K562 (cell line): Measurements from ENCODE around the gene NFATC2. TPM values are rescaled to one million over a fixed set of nuclear protein-coding genes. Genes with fewer than 3 reads are reported as not detected.
A peak's percentile ranks its signal among the peaks of the same experiment; 100 is the strongest.

ENCODE experiments used
- ATAC-seq: fragments of 200-7000 bp; cut with Tn5 transposase; 3 replicates; pipeline ENCODE4 v1.9.1; 2020; ENCODE audit warnings: moderate library complexity
- BruUV-seq: library from RNA; stranded (reverse); fragments of 400-500 nt; replicated peaks from 2 replicates; lab custom pipeline; 2021; lab: Mats Ljungman, UMichigan
- CTCF ChIA-PET: fragments of 300-600 bp; formaldehyde crosslinking; extraction: SDS; loops from one replicate; lab custom pipeline; 2021; ENCODE audit warnings: low intra/inter-chr PET ratio; lab: Yijun Ruan, JAX
- POLR2A ChIA-PET: fragments of 300-600, 350-650 bp; sonication (Branson Sonifier 250); formaldehyde crosslinking; extraction: SDS; loops from one replicate; lab custom pipeline; 2021; ENCODE audit warnings: antibody characterized with exemption, inconsistent platforms; lab: Yijun Ruan, JAX
- DNase-seq, 4 experiments: peaks; one replicate each; pipeline versions ENCODE4 v3.0.0 to v3.0.0-alpha.2; 2011 to 2018; ENCODE audit warnings: low spot score in 3 of 4, mixed read lengths in 3 of 4; ENCODE audit errors: extremely low read depth in 1 of 4
- FAIRE-seq: peaks from 2 replicates; lab custom pipeline; 2011; peaks lifted over from hg19 to GRCh38; lab: Jason Lieb, UNC
- H2AFZ ChIP-seq: 2 replicates; pipeline ENCODE4 v1.6.0; 2011; ENCODE audit warnings: low read depth, low read length, control low read depth, inconsistent platforms
- H3K27ac ChIP-seq: fragments of 200-600 bp; 3 replicates; pipeline ENCODE4 v1.8.0; 2011; ENCODE audit warnings: low read depth, mild to moderate bottlenecking, control low read depth, inconsistent platforms, low read length, moderate library complexity, mixed read lengths; ENCODE audit errors: extremely low read depth
- H3K27me3 ChIP-seq, 2 experiments: fragments of 300-600 bp in 1 of 2; 2 replicates in 1 of 2; 3 replicates in 1 of 2; pipeline versions ENCODE4 v1.6.0 to v1.8.0; 2011; ENCODE audit warnings: inconsistent platforms in 2 of 2, low read length in 2 of 2, mild to moderate bottlenecking in 1 of 2, mixed read lengths in 1 of 2, moderate library complexity in 1 of 2; ENCODE audit not compliant: control insufficient read depth in 2 of 2, insufficient read depth in 2 of 2
- H3K36me3 ChIP-seq: fragments of 300-600 bp; 3 replicates; pipeline ENCODE4 v1.8.0; 2011; ENCODE audit warnings: mild to moderate bottlenecking, low read length, inconsistent platforms; ENCODE audit not compliant: control insufficient read depth, insufficient read depth
- H3K4me1 ChIP-seq, 2 experiments: fragments of 200-600 bp in 1 of 2; replicated peaks in 1 of 2; 2 replicates in 1 of 2; 3 replicates in 1 of 2; pipeline versions ENCODE4 v1.5.1 to v1.8.0; 2011; ENCODE audit warnings: inconsistent platforms in 2 of 2, low read length in 2 of 2, mild to moderate bottlenecking in 1 of 2, mixed read lengths in 1 of 2, moderate library complexity in 1 of 2; ENCODE audit not compliant: control insufficient read depth in 2 of 2, insufficient read depth in 2 of 2
- H3K4me2 ChIP-seq: 2 replicates; pipeline ENCODE4 v1.6.1; 2011; ENCODE audit warnings: low read length, control low read depth, inconsistent platforms, mixed read lengths; ENCODE audit not compliant: insufficient read depth
- H3K4me3 ChIP-seq: fragments of 200-600 bp; sonication (generic), shearing (Covaris generic); 2 replicates; pipeline ENCODE4 v1.5.1; 2016; ENCODE audit warnings: control low read depth, inconsistent platforms
- H3K79me2 ChIP-seq: fragments of 200-600 bp; 3 replicates; pipeline ENCODE4 v1.8.0; 2011; ENCODE audit warnings: low read length, inconsistent platforms; ENCODE audit not compliant: control insufficient read depth, insufficient read depth
- H3K9ac ChIP-seq, 2 experiments: 2 replicates each; pipeline versions ENCODE4 v1.6.0 to v1.6.1; 2011; ENCODE audit warnings: low read depth in 2 of 2, low read length in 2 of 2, control low read depth in 1 of 2, inconsistent platforms in 1 of 2, mild to moderate bottlenecking in 1 of 2, mixed read lengths in 1 of 2; ENCODE audit not compliant: insufficient read depth in 1 of 2
- H3K9me1 ChIP-seq: one replicate; pipeline ENCODE4 v1.6.0; 2011; ENCODE audit warnings: inconsistent platforms, mild to moderate bottlenecking, low read length, moderate library complexity; ENCODE audit not compliant: control insufficient read depth, insufficient read depth
- H3K9me3 ChIP-seq: replicated peaks from 2 replicates; pipeline ENCODE4 v1.5.1; 2011; ENCODE audit warnings: low read depth, low read length, inconsistent platforms; ENCODE audit not compliant: control insufficient read depth, insufficient read depth
- H4K20me1 ChIP-seq: replicated peaks from 2 replicates; pipeline ENCODE4 v1.6.1; 2011; ENCODE audit warnings: low read length, inconsistent platforms, mixed read lengths; ENCODE audit not compliant: control insufficient read depth, insufficient read depth
- GABPB1 ChIP-seq: sonication (generic); formaldehyde crosslinking; IDR thresholded peaks from 2 replicates; pipeline ENCODE4 v1.8.0; 2022; ENCODE audit warnings: mild to moderate bottlenecking, missing genetic modification reagents
- HLTF ChIP-seq: fragments of 450-650 bp; IDR thresholded peaks from 2 replicates; pipeline ENCODE4 v1.6.1; 2016
- HMG20B ChIP-seq: fragments of 250-450 bp; sonication (Bioruptor Pico); IDR thresholded peaks from 2 replicates; pipeline ENCODE4 v1.5.0; 2021; ENCODE audit warnings: mild to moderate bottlenecking
- ILK ChIP-seq: fragments of 450-650 bp; IDR thresholded peaks from 2 replicates; pipeline ENCODE4 v1.6.1; 2016; ENCODE audit warnings: missing genetic modification characterization, low read depth, mild to moderate bottlenecking, missing compliant biosample characterization, moderate library complexity, borderline replicate concordance
- MXI1 ChIP-seq: IDR thresholded peaks from 2 replicates; pipeline ENCODE4 v1.6.1; 2011; ENCODE audit warnings: low read depth, mild to moderate bottlenecking, improper control_type of control experiment, low read length
- TBL1XR1 ChIP-seq, 2 experiments: IDR thresholded peaks; 2 replicates each; pipeline ENCODE4 v1.6.1; 2012; ENCODE audit warnings: improper control_type of control experiment in 2 of 2, low read length in 2 of 2, mild to moderate bottlenecking in 1 of 2
- TCF7L2 ChIP-seq: fragments of 150-350 bp; IDR thresholded peaks from 2 replicates; pipeline ENCODE4 v1.6.1; 2016; ENCODE audit warnings: low read depth, mild to moderate bottlenecking, low read length, moderate library complexity
- ZFP30 ChIP-seq: fragments of 250-450 bp; sonication (Bioruptor Pico); IDR thresholded peaks from 2 replicates; pipeline ENCODE4 v1.8.0; 2022; ENCODE audit warnings: moderate library complexity, mild to moderate bottlenecking, inconsistent platforms, borderline replicate concordance
- ZNF133 ChIP-seq: fragments of 250-450 bp; sonication (Bioruptor Pico); IDR thresholded peaks from 2 replicates; pipeline ENCODE4 v1.4.0; 2020; ENCODE audit warnings: mild to moderate bottlenecking
- ZNF695 ChIP-seq: fragments of 450-650 bp; formaldehyde crosslinking; IDR thresholded peaks from 2 replicates; pipeline ENCODE4 v1.4.0; 2020; ENCODE audit warnings: mild to moderate bottlenecking, moderate library complexity
- ZNF778 ChIP-seq: fragments of 450-650 bp; formaldehyde crosslinking; IDR thresholded peaks from 2 replicates; pipeline ENCODE4 v1.4.0; 2020; ENCODE audit warnings: mild to moderate bottlenecking, moderate library complexity
- ZNF785 ChIP-seq: fragments of 250-450 bp; sonication (Bioruptor Pico); IDR thresholded peaks from 2 replicates; pipeline ENCODE4 v1.4.0; 2020; ENCODE audit warnings: mild to moderate bottlenecking
- ZZZ3 ChIP-seq: fragments of 450-650 bp; IDR thresholded peaks from 2 replicates; pipeline ENCODE4 v1.6.1; 2016; ENCODE audit warnings: antibody characterized with exemption, mild to moderate bottlenecking, moderate library complexity
- WGBS: fragments of 100-300 bp; shearing (Covaris generic); methylation state at CpG from one replicate; pipeline ENCODE4 v1.1.6; 2016; ENCODE audit warnings: low coverage, mixed read lengths; ENCODE audit not compliant: insufficient coverage; ENCODE audit errors: missing lambda C conversion rate; 5-methylcytosine and 5-hydroxymethylcytosine counted together
- in situ Hi-C: fragments of 300-500 bp; cut with MboI; formaldehyde crosslinking; loops from 4 replicates; pipeline ENCODE4 v1.15.0; 2018; ENCODE audit warnings: inconsistent platforms, mixed read lengths
- intact Hi-C: fragments of 100-400 bp; cut with micrococcal nuclease; formaldehyde crosslinking; loops from 2 replicates; pipeline ENCODE4 v1.14.2; 2022
- polyA plus RNA-seq, 8 experiments: library from polyadenylated mRNA; depleted of rRNA in 4 of 8; stranded (reverse) in 5 of 8; unstranded in 3 of 8; fragments of >200 nt; fragmentation: Nextera tagmentation in 2 of 8; fragmentation: Illumina TruSeq in 1 of 8; extraction: Ambion mirVana in 2 of 8; extraction: Trizol in 1 of 8; gene quantifications; 2 replicates each; pipeline versions ENCODE4 v1.2.1 to v1.2.3, GENCODE V29; 2011 to 2014; ENCODE audit warnings: inconsistent platforms in 1 of 8, missing spikeins in 1 of 8
- total RNA-seq, 7 experiments: library from RNA; depleted of rRNA in 6 of 7; stranded (reverse); fragments of >200 nt in 6 of 7; fragmentation: Illumina TruSeq in 2 of 7; extraction: Trizol in 2 of 7; gene quantifications; 2 replicates each; pipeline versions ENCODE4 v1.2.1 to v1.2.3, GENCODE V29; 2011 to 2021; ENCODE audit warnings: low replicate concordance in 1 of 7
- TF ChIP-seq, protein P1 (sequence below): fragments of 450-650 bp; IDR thresholded peaks from 2 replicates; pipeline ENCODE4 v1.6.1; 2014; ENCODE audit warnings: low read depth, mild to moderate bottlenecking, moderate library complexity, borderline replicate concordance

NFATC2 gene
- total and polyA plus RNA-seq, 9 of the 15 experiments (the other 6 are each of a cell fraction or from before 2014, with no cell fraction given): 1.9 to 11.2 (median 3.0) TPM

GRCh38 chr20:51503376-51503775, 39.1 kb downstream of the NFATC2 start:
- Histone ChIP-seq H4K20me1 (no peaks in the 10 kb centered on the region; the same call in none of the 2 replicates), H3K9me3 (no peaks in the 10 kb centered on the region), H3K9me1 (no peaks in the 10 kb centered on the region), H3K9ac (0 out of 4 replicates have a peak overlapping the region, but pooled peaks of 1 of the 2 experiments have one; percentile 15), H3K27me3 (no peaks in the 10 kb centered on the region), H3K4me2 (no peak overlapping the region), H2AFZ (no peak overlapping the region), H3K36me3 (peaks cover 36% of the 10 kb centered on the region; the same call in 2 of the 3 replicates), H3K79me2 (no peaks in the 10 kb centered on the region; the same call in 2 of the 3 replicates), H3K4me1 (peaks cover 0 to 13% of the 10 kb centered on the region in 2 experiments; a peak in 3 of 5 replicates), H3K27ac (no peak overlapping the region), H3K4me3 (no peak overlapping the region)
- ATAC-seq (no peak), FAIRE-seq (no peak), DNase-seq (no peak)
- CTCF ChIA-PET: no interaction called here
- intact Hi-C loops (no loop called here), in situ Hi-C loops (no loop called here)
- 88% methylated on average over 3 of the region's 4 CpGs for WGBS
- POLR2A ChIA-PET: no interaction called here
- no TSS peak for BruUV-seq
- TF ChIP-seq MXI1 (no peak), GABPB1 (CRISPR knock-in tag) (no peak), ZNF785 (CRISPR knock-in tag) (no peak), TBL1XR1 (IDR thresholded peaks at IDR 0.05; ENCODE audit: low read length in 2 of 2) (no peak), ZZZ3 (no peak), ZNF778 (CRISPR knock-in tag) (no peak), ZNF133 (CRISPR knock-in tag) (no peak), HLTF (no peak), ILK (tag) (no peak), HMG20B (CRISPR knock-in tag) (no peak), ZFP30 (CRISPR knock-in tag) (no peak), TCF7L2 (no peak), ZNF695 (CRISPR knock-in tag) (no peak)
- TF ChIP-seq, protein P1, sequence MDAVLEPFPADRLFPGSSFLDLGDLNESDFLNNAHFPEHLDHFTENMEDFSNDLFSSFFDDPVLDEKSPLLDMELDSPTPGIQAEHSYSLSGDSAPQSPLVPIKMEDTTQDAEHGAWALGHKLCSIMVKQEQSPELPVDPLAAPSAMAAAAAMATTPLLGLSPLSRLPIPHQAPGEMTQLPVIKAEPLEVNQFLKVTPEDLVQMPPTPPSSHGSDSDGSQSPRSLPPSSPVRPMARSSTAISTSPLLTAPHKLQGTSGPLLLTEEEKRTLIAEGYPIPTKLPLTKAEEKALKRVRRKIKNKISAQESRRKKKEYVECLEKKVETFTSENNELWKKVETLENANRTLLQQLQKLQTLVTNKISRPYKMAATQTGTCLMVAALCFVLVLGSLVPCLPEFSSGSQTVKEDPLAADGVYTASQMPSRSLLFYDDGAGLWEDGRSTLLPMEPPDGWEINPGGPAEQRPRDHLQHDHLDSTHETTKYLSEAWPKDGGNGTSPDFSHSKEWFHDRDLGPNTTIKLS: no peak
